ENCODE measurements around the gene USP32.

USP32 gene

GRCh38 chr17:60326702-60327101 lies 65.2 kb downstream of the USP32 start:
- CTCF ChIA-PET, result interaction anchor here (2.1 kb wide), 1 partner anchor 10 kb away, joined by 4 read pairs; no protein-coding TSS in a partner anchor
- TF ChIP-seq CTCF (IDR thresholded peaks at IDR 0.05; ENCODE audit: control extremely low read depth, extremely low read depth, low read depth, missing control alignments), result no peak
- POLR2A ChIA-PET, result no interaction called here
- no peak for DNase-seq (ENCODE audit: extremely low spot score)

- no peak for TF ChIP-seq CTCF (IDR thresholded peaks at IDR 0.05; ENCODE audit: control extremely low read depth, extremely low read depth, low read depth, missing control alignments)
- no peak for DNase-seq (ENCODE audit: extremely low spot score)
- CTCF ChIA-PET, result no interaction called here
- POLR2A ChIA-PET, result no interaction called here
Observed at GRCh38 chr17:60325730-60326524, 66.0 kb downstream of the USP32 start.

GRCh38 chr17:60323754-60324153 lies 68.2 kb downstream of the USP32 start:
- TF ChIP-seq CTCF (IDR thresholded peaks at IDR 0.05; ENCODE audit: control extremely low read depth, extremely low read depth, low read depth, missing control alignments), result no peak
- ChIA-PET POLR2A (no interaction called here), CTCF (interaction anchor here (1.0 to 1.4 kb wide), 2 partner anchors 12 to 16 kb away, joined by 3 read pairs; no protein-coding TSS in a partner anchor)
- no peak for DNase-seq (ENCODE audit: extremely low spot score)

- DNase-seq (ENCODE audit: extremely low spot score), result no peak
- ChIA-PET CTCF (no interaction called here), POLR2A (no interaction called here)
- TF ChIP-seq CTCF (IDR thresholded peaks at IDR 0.05; ENCODE audit: control extremely low read depth, extremely low read depth, low read depth, missing control alignments), result no peak
Observed at GRCh38 chr17:60322056-60322387, 69.9 kb downstream of the USP32 start.

- no peak for TF ChIP-seq CTCF (IDR thresholded peaks at IDR 0.05; ENCODE audit: control extremely low read depth, extremely low read depth, low read depth, missing control alignments)
- ChIA-PET CTCF (interaction anchor here (0.7 kb wide), 1 partner anchor 31 kb away, joined by 3 read pairs; no protein-coding TSS in a partner anchor), POLR2A (no interaction called here)
- DNase-seq (ENCODE audit: extremely low spot score), result no peak
Observed at GRCh38 chr17:60321336-60322055, 70.4 kb downstream of the USP32 start.

GRCh38 chr17:60318830-60319229 lies 73.1 kb downstream of the USP32 start:
- DNase-seq (ENCODE audit: extremely low spot score), result no peak
- ChIA-PET CTCF (no interaction called here), POLR2A (no interaction called here)
- no peak for TF ChIP-seq CTCF (IDR thresholded peaks at IDR 0.05; ENCODE audit: control extremely low read depth, extremely low read depth, low read depth, missing control alignments)
